DMS 273 treated with DMSO at 0.1 percent for 48 hours (cell line): ENCODE measurements around the gene SCN2A.
"Not testable (repeated sequence)": the region's sequence is repeated elsewhere in the genome, so short reads cannot be mapped to it uniquely, and the experiment has no call there.

Experiments
- DNase-seq: peaks from one replicate; lab custom pipeline; 2025; lab: John Stamatoyannopoulos, UW

Gene SCN2A

DNA sequence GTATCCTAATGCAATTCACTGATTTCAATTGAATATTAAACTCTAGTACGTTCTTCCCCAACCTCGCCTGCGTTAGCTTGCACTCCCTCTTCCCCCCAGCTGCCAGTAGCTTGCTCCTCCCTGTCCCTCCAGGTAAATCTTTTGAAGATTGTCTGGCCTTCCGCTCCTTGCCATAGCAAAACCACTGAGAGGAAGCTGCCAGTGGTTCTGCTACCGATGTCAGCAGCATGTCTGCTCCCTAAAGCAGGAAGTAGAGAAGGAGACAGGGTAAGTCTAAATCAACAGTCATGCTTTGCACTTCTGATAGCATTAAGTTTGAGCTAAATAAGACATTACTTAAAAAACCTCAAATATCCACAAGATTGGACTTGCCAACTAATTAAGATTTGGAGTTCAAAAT is 89.1 kb downstream of the SCN2A start:
- no peak for DNase-seq

DNA sequence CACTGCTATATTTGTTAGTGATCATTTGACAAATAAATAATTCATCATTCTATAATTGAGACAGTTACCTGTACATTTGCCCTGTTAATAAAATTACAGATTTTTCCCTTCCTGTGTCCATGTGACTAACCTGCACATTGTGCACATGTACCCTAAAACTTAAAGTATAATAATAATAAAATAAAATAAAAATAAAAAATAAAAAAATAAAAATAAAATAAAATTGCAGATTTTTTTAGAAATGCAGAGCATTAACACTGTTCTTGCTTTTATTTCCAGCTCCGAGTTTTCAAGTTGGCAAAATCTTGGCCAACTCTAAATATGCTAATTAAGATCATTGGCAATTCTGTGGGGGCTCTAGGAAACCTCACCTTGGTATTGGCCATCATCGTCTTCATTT is 105.1 kb downstream of the SCN2A start:
- DNase-seq: not testable (repeated sequence)

DNA sequence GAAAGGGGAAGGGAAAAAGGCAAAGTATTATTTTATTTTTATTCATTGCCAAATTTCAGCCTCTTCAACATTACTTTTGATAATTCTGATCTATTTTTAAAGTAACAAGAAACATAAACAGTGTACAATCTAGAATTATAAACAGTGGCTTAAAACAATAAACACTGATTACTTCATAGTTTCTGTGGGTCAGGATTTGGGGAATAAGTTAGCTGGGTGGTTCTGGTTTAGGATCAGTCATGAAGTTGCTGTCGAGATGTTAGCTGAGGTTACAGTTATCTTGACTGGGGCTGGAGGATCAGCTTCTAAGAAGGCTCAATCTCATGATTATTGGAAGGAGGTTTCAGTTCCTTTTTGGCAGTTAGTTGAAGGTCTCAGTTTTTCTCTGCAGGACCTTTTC is 109.2 kb downstream of the SCN2A start:
- DNase-seq: no peak

DNA sequence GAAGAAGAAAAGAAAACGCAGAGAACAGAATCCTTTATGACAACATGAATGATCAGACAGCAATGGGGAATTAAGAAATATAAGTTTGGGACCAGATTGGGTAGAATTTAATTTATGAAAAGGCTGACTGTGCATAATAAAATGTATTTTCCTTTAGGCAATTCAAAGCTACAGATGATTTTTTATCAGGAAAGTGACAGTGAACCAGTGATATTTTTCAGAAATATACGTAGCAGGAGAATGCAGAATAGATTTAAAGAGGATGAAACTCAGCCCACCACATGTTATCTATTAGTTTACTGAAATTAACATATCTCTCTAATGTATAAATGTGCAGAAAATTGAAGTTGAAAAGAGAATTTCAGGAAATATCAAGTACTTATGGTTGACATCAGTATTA is 110.0 kb downstream of the SCN2A start:
- DNase-seq: no peak

DNA sequence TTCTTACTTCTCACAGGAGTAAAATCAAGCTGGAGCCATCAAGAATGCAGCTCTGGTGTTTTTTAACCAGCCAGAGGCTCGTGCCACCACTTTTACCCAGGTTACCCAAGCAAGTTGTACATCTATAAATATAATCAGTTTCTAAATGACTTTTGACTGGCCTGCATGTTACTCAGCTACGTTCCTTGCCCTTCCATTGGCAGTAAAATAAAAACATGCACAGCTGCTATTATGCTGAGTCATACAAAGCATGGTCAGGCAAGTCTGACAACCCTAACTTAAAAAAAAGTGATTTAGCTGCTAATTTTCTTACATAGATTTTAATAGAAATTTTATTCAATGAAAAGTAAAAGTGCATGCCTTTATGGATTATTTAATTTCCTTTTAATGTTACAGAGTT is 118.5 kb downstream of the SCN2A start:
- peak; percentile 92 for DNase-seq

DNA sequence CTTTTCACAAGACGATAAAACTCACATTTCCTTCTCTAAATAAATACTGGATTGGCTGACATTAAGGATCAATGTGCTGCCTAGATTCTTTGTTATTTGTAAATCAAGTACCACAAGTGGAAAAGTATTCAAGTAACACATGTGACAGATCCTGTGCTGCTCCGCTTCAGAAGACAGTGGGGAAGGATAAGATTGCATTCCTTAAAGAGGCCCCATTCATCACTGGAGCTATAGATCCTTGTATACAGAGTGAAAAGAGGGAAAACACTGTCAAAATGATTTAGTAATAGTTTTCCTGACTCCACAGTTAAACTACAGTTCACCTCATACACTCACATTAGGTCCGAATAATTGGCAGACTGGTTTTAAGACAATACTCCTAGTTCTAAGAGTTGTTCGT is 122.3 kb downstream of the SCN2A start:
- no peak for DNase-seq

DNA sequence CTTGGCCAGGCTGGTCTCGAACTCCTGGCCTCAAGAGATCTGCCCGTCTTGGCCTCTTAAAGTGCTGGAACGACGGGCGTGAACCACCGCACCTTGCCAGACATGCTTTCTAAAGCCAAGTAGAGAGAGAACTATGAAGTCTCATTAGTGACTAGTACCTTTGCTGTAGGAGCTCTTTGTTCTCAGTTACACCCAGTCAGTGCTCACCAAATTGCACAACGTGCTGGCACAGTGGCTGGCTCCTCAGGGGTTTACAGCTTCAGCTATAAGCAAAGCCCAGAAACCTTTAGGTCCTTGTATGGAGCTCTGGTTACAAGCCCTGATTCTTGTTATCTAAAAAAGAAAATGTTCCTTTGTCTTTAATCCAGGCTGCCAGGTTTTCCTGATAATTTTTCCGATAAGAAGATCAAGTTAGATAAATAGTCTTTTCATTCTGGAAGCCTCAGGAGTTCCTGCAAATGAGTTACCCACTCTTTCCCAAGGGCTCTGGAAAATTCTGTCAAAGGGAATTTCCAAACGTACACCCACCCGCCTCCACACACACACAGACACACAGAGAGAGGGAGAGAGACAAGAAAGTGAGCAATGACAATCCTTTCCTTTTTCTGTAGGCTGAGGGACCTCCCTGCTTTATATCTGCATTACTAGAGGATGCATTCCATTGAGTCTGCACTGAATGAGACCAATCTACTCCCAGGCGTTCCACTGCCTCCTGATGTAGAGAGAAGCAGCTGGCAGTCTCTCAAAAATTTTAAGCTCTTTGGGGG is 130.1 kb downstream of the SCN2A start:
- DNase-seq: no peak

DNA sequence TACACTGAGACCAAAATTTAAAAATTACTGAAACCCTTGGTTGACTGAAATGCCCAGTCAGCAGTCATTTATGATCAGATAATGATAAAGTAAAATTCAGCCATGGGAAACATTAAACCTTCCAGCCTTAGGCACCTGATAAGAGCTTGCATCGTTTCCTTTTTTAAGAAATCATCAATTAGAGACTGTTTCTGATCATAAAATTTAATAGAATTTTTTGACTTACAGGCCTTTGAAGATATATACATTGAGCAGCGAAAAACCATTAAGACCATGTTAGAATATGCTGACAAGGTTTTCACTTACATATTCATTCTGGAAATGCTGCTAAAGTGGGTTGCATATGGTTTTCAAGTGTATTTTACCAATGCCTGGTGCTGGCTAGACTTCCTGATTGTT is 130.7 kb downstream of the SCN2A start:
- DNase-seq: no peak

DNA sequence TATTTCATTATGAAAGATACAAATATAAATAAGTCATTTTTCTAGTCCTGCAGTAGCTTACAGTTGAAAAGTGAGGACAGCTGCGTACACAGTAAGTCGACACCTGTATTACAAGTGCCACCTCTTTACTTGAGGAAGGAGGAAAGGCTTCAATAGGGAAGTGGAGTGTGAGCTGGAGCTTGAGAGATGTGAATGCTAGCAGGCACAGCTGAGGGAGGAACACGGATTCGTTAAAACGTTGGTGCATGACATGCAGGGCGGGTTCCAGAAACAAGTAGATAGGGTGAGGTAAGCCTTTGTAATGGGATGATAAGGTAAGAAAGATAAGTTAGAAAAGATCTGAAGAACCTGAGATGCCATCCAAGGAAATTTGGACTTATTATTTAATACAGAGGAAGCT is 132.1 kb downstream of the SCN2A start:
- DNase-seq: no peak

DNA sequence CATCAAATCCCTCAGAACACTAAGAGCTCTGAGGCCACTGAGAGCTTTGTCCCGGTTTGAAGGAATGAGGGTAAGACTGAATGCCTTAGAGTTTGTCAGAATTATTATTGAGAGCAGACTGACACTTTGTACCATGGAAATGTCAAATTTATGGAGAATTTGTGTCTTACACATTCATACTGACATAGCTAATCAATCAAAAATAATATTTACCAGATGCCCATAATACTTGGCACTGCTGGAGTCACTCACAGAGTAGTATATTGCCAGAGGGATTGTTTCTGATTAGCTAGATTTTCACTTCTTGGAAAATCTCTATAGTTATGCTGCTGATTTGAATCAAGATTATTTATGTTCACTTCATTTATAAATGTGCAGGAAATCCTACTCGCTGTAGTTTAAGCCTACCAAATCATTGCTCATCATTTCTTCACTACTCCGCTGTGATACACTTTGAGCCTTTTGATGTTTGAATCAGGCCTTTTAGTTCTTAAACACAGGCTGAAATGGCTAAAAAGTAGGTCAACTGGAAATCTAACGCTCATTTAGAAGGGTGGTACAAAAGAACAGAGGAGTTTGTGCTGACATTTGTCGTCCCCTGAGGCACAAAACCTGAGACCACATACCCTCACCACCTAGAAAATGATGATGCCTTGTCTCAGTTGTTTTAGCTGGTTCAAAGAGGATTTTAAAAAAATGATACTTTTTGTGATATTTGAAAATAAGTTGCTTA is 134.2 kb downstream of the SCN2A start:
- no peak for DNase-seq

DNA sequence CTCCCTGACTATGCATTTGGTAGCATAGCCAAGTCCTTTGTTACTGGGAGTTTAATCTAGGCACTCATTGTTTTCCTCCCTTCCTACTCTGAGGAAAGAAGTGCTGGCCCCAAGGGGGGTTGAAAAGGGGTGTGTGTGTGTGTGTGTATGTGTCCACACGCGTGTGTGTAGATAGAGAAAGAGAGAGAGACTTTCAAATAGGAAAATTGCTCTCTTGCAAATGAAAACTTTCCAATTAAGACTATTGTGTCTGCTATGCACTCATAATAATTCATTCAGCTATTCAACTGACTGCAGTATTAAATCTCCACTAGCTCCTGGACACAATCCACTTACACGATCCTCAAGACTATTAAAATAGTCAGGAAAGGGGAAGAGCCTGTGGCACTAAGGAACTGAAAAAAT is 137.4 kb downstream of the SCN2A start:
- no peak for DNase-seq

DNA sequence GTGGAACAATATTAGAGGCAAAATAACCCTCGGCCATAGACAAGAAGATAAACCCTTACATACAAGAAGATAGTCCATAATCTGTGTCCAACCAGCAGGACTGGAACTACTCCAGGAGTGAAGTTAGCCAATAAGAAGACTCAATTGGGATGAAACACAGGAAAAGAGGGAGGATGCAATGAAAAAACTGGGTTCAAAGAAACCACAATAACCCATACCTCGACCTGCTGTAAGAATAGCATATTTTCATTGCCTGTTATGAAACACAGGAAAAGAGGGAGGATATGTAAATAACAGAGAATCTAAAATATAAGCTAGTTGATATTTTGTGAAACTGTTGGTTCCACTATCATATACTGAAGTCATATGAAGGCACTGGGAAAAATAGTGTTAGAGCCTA is 143.1 kb downstream of the SCN2A start:
- DNase-seq: no peak

DNA sequence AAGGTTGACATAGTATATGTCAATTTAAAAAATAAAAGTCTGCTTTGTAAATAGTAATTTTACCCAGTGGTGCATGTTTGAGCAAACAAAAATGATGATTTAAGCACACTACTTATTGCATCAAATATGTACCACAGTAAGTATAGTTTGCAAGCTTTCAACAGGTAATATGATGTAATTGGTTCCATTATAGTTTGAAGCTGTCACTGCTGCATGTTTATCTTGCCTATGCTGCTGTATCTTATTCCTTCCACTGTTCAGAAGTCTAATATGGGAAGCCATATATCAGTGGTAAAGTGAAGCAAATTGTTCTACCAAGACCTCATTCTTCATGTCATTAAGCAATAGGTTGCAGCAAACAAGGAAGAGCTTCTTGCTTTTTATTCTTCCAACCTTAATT is 151.7 kb downstream of the SCN2A start:
- no peak for DNase-seq

DNA sequence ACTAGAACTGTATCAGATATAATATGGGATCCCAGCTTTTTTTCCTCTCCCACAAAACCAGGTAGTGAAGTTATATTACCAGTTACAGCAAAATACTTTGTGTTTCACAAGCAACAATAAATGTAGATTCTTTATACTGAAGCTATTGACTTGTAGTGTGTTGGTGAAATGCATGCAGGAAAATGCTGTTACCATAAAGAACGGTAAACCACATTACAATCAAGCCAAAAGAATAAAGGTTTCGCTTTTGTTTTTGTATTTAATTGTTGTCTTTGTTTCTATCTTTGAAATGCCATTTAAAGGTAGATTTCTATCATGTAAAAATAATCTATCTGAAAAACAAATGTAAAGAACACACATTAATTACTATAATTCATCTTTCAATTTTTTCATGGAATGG is 152.6 kb downstream of the SCN2A start:
- DNase-seq: no peak

DNA sequence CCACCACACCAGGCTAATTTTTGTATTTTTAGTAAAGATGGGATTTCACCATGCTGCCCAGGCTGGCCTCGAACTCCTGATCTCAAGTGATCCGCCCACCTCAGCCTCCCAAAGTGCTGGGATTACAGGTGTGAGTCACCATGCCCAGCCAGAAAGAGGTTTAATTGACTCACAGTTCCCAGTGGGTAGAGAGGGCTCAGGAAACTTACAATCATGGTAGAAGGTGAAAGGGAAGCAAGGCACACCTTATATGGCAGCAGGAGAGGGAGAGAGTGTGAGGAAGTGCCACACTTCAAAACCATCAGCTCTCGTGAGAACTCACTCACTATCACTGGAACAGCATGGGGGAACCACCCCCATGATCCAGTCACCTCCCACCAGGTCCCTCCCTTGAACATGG is 159.4 kb downstream of the SCN2A start:
- DNase-seq: not testable (repeated sequence)

DNA sequence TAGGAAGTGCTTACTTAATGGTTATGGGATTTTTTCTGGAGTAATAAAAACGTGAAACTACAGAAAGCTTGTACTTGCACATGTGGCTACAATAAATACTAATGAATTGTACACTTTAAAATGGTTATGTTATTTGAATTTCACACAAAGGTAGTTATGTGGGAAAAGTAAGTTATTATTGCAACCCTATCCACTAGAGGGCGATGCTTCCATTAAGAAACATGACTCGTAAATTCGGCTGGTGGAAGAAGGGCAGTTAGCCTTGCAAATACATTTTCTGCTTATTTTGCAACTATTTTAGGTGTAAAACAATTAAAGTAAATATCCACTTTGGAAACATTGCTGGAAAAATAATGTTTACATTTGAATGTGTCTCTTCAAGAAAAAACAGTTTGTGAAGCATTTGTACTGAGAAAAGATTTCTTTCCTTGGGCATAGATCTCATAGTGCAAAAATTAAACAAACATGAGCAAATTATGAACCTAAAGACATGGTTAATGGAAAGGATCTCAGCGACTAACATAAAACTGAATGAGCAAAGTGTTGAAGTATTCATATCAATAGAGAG is 162.2 kb downstream of the SCN2A start:
- peak; percentile 63 for DNase-seq

DNA sequence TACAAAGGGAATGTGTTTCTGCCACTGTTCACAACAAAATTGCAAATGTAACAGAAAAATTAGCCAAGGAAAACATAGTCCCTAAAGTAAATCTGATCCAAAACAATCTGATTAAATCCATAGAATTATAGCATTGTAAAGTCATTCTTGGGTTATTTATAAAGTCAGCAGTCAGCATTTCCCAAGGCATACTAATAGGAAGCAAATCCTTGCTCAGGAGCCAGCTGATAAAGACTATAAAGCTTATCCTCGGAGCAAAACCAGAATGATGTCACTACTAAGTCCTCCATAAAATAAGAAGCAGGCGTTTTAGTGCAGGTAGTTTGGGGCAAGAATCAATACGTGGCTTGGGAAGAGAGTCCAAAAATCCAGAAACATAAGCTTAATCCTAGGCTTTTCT is 162.9 kb downstream of the SCN2A start:
- DNase-seq: no peak

DNA sequence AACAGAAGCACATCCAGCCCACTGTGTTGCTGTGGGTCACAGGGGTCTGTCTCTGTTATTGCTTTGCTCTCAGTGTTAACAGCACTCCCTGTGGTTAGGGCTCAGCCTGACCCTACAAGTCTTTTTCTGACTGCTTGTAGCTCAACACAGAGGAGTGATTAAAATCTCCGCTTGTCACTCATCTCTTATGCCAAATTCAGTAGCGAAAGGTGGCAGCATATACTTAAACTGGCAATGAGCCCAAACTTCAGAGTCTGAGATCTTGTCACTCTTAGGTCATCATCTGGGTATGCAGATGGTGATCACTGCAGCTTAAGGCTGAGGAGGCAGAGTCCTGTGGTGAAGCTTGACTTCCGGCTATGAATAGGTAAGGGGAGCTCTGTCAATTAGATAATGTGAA is 167.0 kb downstream of the SCN2A start:
- DNase-seq: peak; percentile 91

DNA sequence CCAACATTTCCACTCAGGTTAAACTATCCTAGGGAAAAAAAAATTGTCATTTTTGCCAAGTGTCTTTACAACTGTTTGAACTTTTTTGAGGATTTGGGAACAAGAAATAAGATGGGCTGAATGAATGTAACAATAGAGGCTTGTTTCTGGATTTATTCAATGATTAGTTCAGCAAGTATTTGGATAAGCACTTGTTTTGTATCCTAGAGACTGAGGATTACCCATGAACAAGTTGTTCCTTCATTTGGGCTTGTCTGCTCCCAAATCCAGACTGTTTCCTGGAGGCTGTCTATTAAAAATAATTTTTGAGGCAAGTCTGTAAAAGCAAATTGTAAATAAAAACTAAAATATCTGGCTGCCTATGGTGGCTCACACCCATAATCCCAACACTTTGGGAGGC is 168.3 kb downstream of the SCN2A start:
- DNase-seq: no peak

DNA sequence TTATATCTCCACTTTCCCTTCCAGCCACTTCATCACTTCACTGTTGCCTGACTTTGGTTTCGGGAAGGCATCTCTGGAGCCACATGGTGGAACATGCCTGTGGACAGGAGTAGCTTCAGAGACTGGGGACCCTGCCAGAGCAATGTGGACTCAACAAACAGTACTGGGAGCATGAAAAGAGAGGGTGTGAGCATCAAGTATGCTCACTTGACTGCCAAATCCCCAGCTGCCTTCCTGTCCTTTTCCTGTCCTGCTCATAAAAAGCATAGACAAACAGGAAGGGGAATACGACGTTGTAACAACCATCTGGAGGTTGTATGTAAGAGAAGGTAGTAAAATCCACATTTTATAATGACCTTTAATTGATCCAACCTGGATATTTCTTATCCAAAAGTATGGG is 169.0 kb downstream of the SCN2A start:
- no peak for DNase-seq

DNA sequence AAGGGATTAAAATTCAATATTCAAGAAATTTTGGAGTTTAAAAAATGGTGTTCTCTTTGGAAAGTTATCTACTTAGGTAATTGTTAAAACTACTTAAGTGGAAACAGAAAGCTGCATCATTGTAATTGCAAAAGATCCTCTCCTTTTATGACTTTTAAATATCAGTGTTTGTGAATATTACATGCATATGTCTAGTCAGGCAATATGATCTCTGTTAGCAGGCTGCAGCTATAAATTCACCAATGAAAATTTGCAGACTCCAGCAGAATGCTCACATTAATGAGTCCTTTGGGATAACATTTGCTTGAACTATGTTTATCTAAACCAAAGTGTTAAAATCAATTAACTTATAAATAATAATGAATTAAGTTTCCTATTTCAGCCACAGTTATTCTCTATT is 171.1 kb downstream of the SCN2A start:
- DNase-seq: no peak

DNA sequence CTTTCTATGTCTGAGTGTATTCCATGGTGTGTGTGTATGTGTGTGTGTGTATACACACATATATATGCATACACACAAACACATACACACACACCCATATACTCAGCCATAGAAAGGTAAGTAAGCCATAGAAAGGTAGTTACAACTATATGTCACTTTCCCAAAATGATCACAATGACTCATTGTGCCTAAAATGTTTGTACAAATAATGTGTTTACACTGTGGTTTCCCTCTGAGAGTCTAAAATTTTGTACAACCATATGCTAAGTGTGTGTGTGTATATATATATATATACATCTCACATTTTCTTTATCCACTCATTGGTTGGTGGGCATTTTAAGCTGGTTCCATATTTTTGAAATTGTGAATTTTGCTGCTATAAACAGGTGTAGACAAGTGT is 175.0 kb downstream of the SCN2A start:
- no peak for DNase-seq

DNA sequence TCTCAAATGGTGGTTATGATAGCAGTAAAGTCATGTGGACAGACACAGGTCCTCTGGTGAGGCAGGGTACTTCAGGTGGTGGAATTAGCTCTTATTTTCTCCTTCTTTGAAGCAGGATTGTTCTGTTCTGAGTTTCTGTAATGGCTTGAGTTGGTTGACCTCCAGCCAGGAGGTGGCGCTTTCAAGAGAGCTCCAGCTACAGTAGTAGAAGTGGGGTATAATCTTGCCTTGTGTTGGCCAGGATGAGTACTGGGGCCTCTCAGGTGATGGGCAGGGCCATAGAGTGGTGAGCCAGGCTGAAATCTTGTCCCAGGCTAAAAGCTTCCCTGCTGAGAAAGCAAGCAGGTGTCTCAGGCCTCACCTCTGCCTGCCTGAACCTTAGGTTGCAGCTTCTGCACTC is 177.8 kb downstream of the SCN2A start:
- no peak for DNase-seq

DNA sequence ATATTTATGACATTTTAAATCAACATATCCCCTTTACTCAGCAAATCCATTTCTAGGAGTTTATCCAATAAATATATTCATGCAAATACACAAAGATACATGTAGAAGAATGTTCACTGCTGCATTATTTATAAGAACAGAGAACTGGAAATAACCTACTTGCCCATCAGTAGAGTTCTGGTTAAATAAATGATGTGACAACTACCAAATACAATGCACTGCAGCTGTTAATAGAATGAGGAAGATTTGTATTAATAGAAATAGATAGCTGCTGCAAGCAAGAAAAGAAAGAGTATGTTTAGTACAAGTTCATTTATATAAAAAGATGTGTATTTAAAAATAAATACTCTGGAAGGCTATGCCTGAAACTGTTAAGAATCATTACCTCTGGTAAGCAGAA is 181.0 kb downstream of the SCN2A start:
- no peak for DNase-seq
